GM18861 (cell line): Measurements from ENCODE around the gene WNK1.
A peak's percentile ranks its signal among the peaks of the same experiment; 100 is the strongest.
"Not testable (repeated sequence)": the region's sequence is repeated elsewhere in the genome, so short reads cannot be mapped to it uniquely, and the experiment has no call there.

Source experiments
- ATAC-seq: cut with Tn5 transposase; IDR thresholded peaks from one replicate; pipeline ENCODE4 v1.9.1; 2021; ENCODE audit not compliant: unreplicated experiment

The WNK1 gene

GRCh38 chr12:810671-811415 lies 58.5 kb downstream of the WNK1 start:
- ATAC-seq, result peak; percentile 35

- no peak for ATAC-seq
Observed at GRCh38 chr12:812950-813349, 60.6 kb downstream of the WNK1 start.

GRCh38 chr12:817456-817855 lies 65.1 kb downstream of the WNK1 start:
- not testable (repeated sequence) for ATAC-seq

- no peak for ATAC-seq
Observed at GRCh38 chr12:817941-818600, 65.7 kb downstream of the WNK1 start.

GRCh38 chr12:818733-819132 lies 66.4 kb downstream of the WNK1 start:
- ATAC-seq, result no peak

- no peak for ATAC-seq
Observed at GRCh38 chr12:820336-820735, 68.0 kb downstream of the WNK1 start.

- ATAC-seq, result peak; percentile 90
Observed at GRCh38 chr12:823028-823698, 70.8 kb downstream of the WNK1 start.

- ATAC-seq, result no peak
Observed at GRCh38 chr12:826331-826730, 74.0 kb downstream of the WNK1 start.

GRCh38 chr12:828726-829395 lies 76.5 kb downstream of the WNK1 start:
- no peak for ATAC-seq

GRCh38 chr12:830111-830867 lies 77.9 kb downstream of the WNK1 start:
- ATAC-seq, result no peak

- ATAC-seq, result no peak
Observed at GRCh38 chr12:835754-836518, 83.6 kb downstream of the WNK1 start.

- no peak for ATAC-seq
Observed at GRCh38 chr12:836952-837351, 84.6 kb downstream of the WNK1 start.

GRCh38 chr12:837548-837947 lies 85.2 kb downstream of the WNK1 start:
- ATAC-seq, result no peak

- no peak for ATAC-seq
Observed at GRCh38 chr12:843609-844008, 91.2 kb downstream of the WNK1 start.

GRCh38 chr12:846421-846820 lies 94.0 kb downstream of the WNK1 start:
- ATAC-seq, result no peak

- ATAC-seq, result no peak
Observed at GRCh38 chr12:848173-848865, 95.9 kb downstream of the WNK1 start.

- ATAC-seq, result no peak
Observed at GRCh38 chr12:848882-849527, 96.6 kb downstream of the WNK1 start.

GRCh38 chr12:849733-850437 lies 97.5 kb downstream of the WNK1 start:
- not testable (repeated sequence) for ATAC-seq
